ENCODE data around the gene NR1I3.
"Not testable (repeated sequence)": the region's sequence is repeated elsewhere in the genome, so short reads cannot be mapped to it uniquely, and the experiment has no call there.

NR1I3 gene

GRCh38 chr1:161251579-161251978 lies 13.6 kb upstream of the NR1I3 start:
- no peak for DNase-seq (ENCODE audit: low read depth in 4 of 4, low spot score in 1 of 4)

- no peak for DNase-seq (ENCODE audit: low read depth in 4 of 4, low spot score in 1 of 4)
Observed at GRCh38 chr1:161250829-161251228, 12.8 kb upstream of the NR1I3 start.

- DNase-seq (ENCODE audit: low read depth in 4 of 4, low spot score in 1 of 4) = not testable (repeated sequence)
Observed at GRCh38 chr1:161250100-161250499, 12.1 kb upstream of the NR1I3 start.

- no peak for DNase-seq (ENCODE audit: low read depth in 4 of 4, low spot score in 1 of 4)
Observed at GRCh38 chr1:161244888-161245287, 6.9 kb upstream of the NR1I3 start.

GRCh38 chr1:161242313-161242712 lies 4.3 kb upstream of the NR1I3 start:
- no peak for DNase-seq (ENCODE audit: low read depth in 4 of 4, low spot score in 1 of 4)

DNA sequence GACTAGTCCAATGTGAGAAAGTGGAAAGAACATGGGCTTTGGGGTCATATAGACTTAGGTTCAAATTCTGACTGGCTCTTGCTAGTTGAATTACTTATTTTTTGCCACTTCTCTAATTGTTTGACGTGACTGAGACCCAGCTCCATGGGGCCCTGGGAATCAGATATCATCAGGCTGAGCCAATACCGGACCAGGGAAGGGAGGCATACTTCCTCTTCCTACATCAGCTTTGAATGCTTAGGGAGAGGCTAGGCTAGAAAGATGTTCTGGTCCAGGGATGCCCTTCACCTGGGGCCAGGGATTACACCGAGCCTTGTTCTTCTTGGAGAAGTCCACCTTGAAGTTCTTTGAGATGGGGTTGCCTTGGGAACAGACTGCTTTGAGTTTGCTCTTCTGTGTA lies 3.7 kb upstream of the NR1I3 start:
- no peak for DNase-seq (ENCODE audit: low read depth in 4 of 4, low spot score in 1 of 4)

- DNase-seq (ENCODE audit: low read depth in 4 of 4, low spot score in 1 of 4) = no peak
Observed at GRCh38 chr1:161235957-161236775, 1.8 kb downstream of the NR1I3 start.

GRCh38 chr1:161233102-161233501 lies 4.9 kb downstream of the NR1I3 start:
- DNase-seq (ENCODE audit: low read depth in 4 of 4, low spot score in 1 of 4) = no peak

GRCh38 chr1:161230762-161231161 lies 7.2 kb downstream of the NR1I3 start:
- no peak for DNase-seq (ENCODE audit: low read depth in 4 of 4, low spot score in 1 of 4)

DNA sequence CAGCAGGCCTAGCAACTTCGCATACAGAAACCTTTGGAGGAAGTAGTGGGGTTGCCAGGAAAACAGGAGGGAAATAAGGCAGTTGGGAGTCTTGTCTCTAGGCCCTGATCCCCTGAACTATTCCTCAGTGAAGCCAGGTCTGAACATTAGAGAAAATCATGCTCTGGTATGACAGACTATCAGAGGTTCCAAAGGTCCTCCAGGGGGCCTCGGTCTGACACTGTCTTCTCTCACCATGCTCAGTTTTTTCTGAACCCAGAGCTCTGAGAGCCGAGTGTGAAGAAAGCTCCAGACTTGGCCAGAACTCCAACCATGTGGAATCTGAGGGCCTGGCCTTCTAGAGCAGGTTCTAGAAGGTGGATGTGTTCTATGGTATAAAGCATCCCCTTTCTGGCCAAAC lies 8.1 kb downstream of the NR1I3 start:
- no peak for DNase-seq (ENCODE audit: low read depth in 4 of 4, low spot score in 1 of 4)

- DNase-seq (ENCODE audit: low read depth in 4 of 4, low spot score in 1 of 4) = no peak
Observed at GRCh38 chr1:161228032-161228431, 10.0 kb downstream of the NR1I3 start.

DNA sequence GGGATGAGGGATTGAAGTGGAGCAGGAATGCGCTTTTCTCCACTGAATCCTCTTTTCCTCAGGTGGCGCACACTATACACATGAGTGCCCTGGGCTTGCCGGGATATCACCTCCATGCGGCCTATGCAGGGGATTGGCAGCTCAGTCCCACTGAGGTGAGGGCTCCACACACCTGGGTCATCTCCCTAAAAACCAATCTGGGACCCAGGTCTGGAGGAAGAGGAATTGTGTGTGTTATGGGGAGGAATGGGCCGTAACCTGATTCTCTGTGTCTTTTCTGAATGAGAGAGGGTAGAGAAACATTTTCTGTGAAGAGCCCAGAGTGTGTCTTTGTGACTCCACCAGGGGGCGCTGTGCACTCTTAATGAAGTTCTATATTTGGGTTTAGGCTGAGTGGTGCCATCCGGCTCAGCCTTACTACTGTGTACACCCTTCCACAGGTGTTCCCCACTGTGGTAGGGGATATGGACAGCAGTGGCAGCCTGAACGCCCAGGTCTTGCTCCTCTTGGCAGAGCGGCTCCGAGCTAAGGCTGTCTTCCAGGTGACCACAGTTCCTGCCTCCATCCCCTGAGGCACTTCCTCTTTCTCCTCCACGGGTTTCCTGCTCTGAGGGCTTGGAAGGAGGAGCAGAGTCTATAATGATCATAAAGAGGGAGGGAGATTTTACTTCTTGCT lies 10.7 kb downstream of the NR1I3 start:
- peak; percentile 83 to 94 (median 88) for DNase-seq (ENCODE audit: low read depth in 4 of 4, low spot score in 1 of 4)

DNA sequence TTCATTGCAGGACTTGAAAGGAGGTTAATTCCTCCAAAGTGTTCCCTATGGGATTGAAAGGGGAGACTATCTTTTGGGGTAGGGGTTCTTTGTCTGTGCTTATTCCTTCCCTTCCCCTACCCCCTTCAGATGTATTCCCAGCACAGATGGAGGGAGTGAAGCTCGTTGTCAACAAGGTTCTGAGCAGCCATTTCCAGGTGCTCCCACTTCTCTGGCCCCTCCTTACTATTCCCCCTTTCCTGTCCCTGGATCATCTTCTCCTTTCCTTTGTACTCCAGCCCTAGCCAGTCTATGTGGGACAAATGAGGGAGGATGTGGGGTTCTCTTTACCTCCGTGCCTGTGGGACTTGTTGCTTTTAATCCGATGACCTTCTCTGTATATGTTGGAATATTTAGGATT lies 11.2 kb downstream of the NR1I3 start:
- DNase-seq (ENCODE audit: low read depth in 4 of 4, low spot score in 1 of 4) = no peak

DNA sequence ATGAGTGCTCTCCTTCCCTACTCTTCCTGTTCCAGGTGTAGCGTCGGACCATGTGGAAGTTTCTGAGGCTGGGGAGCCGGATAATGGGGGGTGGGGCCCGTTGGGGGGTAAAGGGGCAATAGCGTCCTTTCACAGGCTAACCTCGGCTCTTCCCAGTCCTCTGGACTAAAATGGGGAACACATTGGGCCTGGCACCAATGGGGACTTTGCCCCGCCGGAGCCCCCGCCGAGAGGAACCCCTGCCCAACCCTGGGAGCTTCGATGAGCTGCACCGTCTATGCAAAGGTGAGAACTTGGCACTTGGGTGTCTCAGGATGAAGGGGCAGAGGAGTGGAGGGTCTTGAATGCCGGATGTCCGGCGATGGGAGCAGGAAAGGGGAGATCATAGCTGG lies 11.7 kb downstream of the NR1I3 start:
- DNase-seq (ENCODE audit: low read depth in 4 of 4, low spot score in 1 of 4) = no peak

DNA sequence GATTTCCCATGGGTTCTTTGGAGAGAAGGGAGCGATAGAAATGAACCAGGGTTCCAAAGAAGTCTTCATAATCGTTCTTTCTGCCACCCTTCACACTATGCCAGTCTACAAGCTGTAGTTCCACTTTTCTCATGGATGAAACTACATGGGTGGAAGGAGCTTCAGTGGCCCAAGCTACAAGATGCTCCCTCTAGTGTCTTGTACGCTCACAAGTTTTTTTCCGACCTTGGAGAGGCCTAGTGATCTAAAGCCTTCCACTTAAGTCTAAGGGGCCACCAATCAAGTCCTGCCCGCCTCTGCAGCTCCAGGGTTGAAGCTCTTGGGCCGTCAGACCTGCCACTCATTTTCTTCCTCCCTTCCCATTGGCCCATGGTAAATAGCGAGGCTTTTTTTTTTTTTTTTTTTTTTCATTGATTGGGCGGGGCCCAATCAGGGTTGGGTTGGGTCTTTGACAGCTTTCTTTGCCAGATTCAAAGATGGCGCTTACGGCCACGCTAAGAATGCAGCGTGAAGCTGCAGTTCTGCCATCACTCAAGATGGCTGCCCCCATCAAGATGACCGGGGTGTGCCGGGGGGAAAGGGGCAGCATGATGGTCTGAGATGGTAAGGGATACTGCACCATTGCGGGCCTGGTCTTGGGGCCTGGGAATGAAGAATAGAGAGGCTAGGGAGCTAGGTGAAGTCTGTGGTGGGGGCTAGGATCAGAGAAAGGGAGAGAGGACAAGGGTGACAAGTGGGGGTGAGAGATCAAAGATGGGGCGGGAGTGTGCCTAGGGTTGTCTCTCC lies 12.3 kb downstream of the NR1I3 start, which contains the start of gene TOMM40L:
TSS of gene TOMM40L (plus strand) at position 527 of the 786 bp plus-strand sequence. CDS start 430 bp downstream, outside the sequence.
- peak; percentile 66 to 81 (median 72) for DNase-seq (ENCODE audit: low read depth in 4 of 4, low spot score in 1 of 4)

- DNase-seq (ENCODE audit: low read depth in 4 of 4, low spot score in 1 of 4) = no peak
Observed at GRCh38 chr1:161225178-161225533, 12.8 kb downstream of the NR1I3 start.

DNA sequence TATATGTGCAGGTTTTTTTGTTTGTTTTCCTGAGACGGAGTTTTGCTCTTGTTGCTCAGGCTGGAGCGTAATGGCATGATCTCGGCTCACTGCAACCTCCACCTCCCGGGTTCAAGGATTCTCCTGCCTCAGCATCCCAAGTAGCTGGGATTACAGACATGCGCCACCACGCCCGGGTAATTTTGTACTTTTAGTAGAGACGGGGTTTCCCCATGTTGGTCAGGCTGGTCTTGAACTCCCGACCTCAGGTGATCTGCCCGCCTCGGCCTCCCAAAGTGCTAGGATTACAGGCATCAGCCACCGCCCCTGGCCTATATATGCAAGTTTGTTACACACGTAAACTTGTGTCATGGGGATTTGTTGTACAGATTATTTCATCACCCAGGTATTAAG lies 13.3 kb downstream of the NR1I3 start:
- not testable (repeated sequence) for DNase-seq (ENCODE audit: low read depth in 4 of 4, low spot score in 1 of 4)

DNA sequence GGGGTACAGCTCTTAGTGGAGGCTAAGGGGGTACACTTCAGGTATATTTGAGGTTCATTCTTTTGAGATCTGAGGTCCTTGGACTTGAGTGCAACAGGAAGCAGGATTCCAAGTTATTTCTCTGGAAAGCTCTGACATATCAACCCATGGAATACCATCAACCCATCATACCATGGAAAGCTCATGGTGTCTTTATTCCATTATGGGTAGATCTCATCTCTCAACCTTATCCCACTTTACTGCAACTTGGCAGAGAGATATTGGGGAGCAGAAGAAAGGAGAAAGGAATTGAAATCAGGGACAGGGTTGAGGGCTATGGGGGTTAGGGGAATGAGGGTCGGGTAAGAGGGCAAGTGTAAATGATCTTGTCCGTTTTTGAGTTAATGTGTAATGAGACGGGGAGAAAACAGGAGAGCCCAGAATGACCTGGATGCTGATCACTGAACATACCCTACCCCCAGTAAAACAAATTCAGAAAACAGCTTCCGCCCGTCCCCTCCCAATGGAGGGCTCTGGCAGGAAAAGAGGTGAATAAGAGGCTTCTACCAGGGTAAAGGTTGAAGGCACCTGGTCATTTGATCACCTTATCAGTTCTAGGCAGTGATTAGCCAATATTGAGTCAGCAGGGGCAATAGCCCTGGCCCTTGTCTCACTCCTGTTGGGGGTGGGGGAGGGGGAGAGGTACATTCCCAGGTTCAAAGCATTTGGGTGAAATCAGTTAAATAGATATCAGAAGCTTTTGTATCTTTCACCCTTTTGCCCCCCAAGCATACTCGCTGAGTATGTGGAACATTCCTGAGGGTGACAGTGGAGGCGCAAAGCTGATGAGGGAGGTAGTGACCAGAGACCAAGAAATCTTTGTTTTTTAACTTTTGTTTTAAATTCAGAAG lies 14.0 kb downstream of the NR1I3 start:
- DNase-seq (ENCODE audit: low read depth in 4 of 4, low spot score in 1 of 4) = no peak

- DNase-seq (ENCODE audit: low read depth in 4 of 4, low spot score in 1 of 4) = no peak
Observed at GRCh38 chr1:161222175-161223019, 15.6 kb downstream of the NR1I3 start.

GRCh38 chr1:161220002-161220401 lies 18.0 kb downstream of the NR1I3 start:
- no peak for DNase-seq (ENCODE audit: low read depth in 4 of 4, low spot score in 1 of 4)

Measured in stimulated activated CD4-positive, alpha-beta T cell treated with anti-CD3 and anti-CD28 coated beads, Interleukin-1b, Interleukin-23, amount 100 ng/mL, for 24 hours (primary cell).